ENCODE measurements around the gene VWA5B1. TPM values are rescaled to one million over a fixed set of nuclear protein-coding genes. Genes with fewer than 3 reads are reported as not detected.

Gene VWA5B1
- total RNA-seq, 1 donor from 2014 or later, result not detected

- intact Hi-C loops (cut with micrococcal nuclease), result no loop called here
These were observed 57.0 kb downstream of the VWA5B1 start for GRCh38 chr1:20347699-20348098.

- intact Hi-C loops (cut with micrococcal nuclease), result no loop called here
These were observed 57.7 kb downstream of the VWA5B1 start for GRCh38 chr1:20348326-20348915.

GRCh38 chr1:20349561-20349960, 58.9 kb downstream of the VWA5B1 start:
- intact Hi-C loops (cut with micrococcal nuclease), result no loop called here

DNA sequence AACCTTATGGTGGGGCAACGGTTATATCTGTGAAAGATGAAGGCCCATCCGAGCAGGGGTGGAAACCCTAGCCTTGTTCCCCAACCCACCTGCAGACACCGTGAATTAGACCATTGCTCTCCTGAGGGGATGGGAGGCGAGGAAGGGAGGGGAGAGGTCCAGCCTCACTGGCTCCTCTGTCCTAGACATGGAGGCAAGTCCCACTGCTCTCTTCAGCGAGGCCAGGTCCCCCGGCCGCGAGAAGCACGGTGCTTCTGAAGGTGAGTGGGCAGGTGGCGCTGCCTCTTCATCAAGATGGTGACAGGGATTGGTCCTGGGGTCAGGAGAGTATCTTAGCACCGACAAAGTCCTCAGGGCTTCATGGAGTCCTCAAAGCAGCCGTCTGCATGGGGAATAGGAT, 59.3 kb downstream of the VWA5B1 start:
- intact Hi-C loops (cut with micrococcal nuclease), result no loop called here

DNA sequence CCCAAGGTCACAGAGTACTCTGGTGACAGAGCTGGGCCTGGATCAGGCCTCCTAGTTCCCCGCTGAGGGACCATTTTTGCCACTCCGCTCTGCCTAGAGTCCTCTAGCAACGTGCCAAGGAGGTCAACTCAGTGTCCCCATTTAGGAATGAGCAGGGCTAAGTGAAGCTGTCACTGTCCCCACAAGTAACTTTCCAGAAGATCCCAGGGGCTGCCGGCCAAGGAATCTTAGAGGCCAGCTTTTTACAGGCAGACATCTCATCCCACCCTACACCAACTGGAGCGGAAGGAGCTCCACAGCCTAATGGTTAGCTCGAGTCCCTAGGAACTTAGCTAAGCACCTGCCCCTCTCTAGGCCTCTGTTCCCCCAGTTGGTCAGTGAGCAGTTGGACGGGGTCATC, 59.7 kb downstream of the VWA5B1 start:
- intact Hi-C loops (cut with micrococcal nuclease), result no loop called here

GRCh38 chr1:20351911-20352701, 61.4 kb downstream of the VWA5B1 start:
- intact Hi-C loops (cut with micrococcal nuclease), result no loop called here

- intact Hi-C loops (cut with micrococcal nuclease), result no loop called here
These were observed 63.2 kb downstream of the VWA5B1 start for GRCh38 chr1:20353836-20354235.

DNA sequence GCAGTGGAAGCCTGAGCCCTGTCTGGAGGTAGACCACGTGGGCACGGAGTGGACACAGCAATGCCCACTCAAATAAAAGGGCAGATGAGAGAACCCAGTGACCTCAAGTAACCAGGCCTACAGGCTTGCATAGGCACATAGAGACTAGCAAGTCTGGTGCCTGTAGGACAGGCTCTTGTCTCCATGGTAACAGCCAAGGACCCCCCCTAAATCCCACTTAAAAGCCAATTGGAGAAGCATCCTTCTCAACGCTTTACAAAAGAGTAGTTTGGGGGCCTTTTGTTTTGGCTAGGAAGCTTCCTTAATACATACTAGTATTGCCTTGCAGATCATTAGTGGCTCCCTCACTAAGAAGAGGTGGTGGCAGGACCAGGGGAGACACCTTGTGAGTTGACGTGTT, 63.9 kb downstream of the VWA5B1 start:
- intact Hi-C loops (cut with micrococcal nuclease), result no loop called here

DNA sequence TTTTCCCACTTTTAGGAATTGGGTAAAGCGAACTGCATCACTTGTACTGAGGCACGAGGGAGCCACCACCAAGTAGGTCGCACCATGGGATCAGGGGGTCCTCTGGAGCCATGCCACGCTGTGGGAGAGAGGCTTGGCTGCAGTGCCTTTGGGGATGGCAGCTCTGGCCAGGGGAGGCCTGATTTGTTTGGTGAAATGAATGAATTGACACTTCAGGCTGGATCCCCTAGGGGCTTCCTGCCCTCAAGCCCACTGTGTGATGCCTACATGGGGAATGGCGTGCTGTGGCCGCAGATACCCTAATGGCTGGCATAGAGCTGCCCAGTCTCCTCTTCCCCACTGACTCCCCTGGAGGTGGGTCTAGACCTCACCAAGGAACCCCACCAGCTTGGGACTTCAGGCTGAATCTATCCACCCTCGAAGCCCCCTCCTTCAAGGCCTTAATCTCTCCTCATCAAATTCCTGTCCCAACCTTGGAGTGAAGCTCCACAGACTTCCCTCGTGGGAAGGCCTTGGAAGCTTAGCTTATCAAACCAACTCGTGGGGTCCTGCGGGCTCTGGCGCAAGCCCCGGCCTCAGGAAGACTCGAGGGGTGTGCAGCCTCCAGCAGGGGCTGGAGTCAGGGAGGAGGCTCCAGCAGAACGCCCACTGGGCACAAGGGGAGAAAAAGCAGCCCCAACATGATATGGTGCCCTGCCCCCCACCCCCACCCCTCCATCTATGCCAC, 64.6 kb downstream of the VWA5B1 start:
- intact Hi-C loops (cut with micrococcal nuclease), result no loop called here

GRCh38 chr1:20355828-20356735, 65.4 kb downstream of the VWA5B1 start:
- intact Hi-C loops (cut with micrococcal nuclease), result no loop called here

- intact Hi-C loops (cut with micrococcal nuclease), result no loop called here
These were observed 66.3 kb downstream of the VWA5B1 start for GRCh38 chr1:20356850-20357459.

DNA sequence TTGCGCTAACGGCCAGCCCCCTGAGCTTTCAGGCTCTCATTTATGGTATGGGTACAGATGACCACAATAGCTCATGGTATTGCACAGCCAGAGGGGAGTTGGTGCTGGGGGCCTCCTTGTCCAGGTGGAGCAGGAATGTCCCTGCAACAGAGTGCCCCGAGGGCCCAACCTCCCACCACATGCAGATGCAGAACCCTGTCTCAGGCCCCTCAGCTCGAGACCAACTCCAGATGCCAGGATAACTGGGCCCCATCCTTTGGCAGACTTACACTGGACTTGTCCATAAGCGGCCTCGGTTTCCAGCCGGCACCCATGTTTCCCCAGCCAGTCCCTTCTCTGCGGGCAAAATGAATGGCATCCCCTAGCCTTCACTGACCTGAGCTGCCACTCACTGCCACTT, 67.1 kb downstream of the VWA5B1 start:
- intact Hi-C loops (cut with micrococcal nuclease), result no loop called here

DNA sequence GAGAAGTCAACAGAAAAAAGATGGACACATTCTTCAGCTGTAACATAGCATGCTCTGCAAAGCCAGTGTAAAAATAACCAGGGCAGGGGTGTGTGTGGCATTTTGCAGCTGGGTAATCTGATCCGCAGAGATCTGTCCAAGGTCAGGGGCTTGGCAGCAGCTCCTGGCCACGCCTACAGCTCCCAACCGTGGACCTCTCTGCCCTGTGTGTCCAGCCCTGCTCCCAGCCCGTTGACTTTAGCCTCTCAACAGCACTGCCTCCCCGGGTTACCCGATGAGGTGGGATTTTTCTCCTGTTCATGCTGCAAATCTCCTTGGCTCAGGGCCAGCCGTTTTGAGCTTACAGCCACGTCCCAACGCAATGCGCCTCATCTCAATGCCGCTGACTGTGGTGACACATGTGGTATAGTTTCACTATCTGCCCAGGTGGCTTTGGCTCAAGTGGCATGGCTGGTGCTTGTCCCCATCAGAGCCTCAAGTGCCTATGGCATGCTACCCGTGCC, 68.1 kb downstream of the VWA5B1 start:
- intact Hi-C loops (cut with micrococcal nuclease), result no loop called here

GRCh38 chr1:20359451-20360330, 69.0 kb downstream of the VWA5B1 start:
- intact Hi-C loops (cut with micrococcal nuclease), result no loop called here

DNA sequence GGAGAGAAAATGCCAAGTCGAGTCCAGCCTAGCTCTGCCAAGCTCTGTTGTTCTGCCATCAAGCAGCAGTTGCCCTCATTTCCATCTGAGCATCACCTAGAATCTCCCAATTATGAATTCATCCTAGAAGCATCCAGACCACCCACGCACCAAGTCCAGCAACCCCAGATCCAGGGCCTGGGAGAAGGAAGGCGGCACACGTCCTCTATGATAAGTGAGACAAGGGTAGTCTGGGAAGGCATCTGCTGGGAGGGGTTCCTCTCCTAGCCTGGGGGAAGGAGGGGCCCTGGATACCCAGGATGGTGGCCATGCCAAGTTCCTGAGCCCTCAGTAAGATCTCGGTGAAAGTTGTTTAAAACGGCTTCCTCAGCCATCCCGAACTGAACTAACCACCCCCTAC, 70.7 kb downstream of the VWA5B1 start:
- intact Hi-C loops (cut with micrococcal nuclease), result no loop called here

- intact Hi-C loops (cut with micrococcal nuclease), result no loop called here
These were observed 71.2 kb downstream of the VWA5B1 start for GRCh38 chr1:20361805-20362381.

GRCh38 chr1:20362856-20363255, 72.2 kb downstream of the VWA5B1 start:
- intact Hi-C loops (cut with micrococcal nuclease), result no loop called here

- intact Hi-C loops (cut with micrococcal nuclease), result no loop called here
These were observed 74.9 kb downstream of the VWA5B1 start for GRCh38 chr1:20365421-20366055.

- intact Hi-C loops (cut with micrococcal nuclease), result no loop called here
These were observed 75.4 kb downstream of the VWA5B1 start for GRCh38 chr1:20366056-20366462.

Measured in T-helper 2 cell treated with Interferon-gamma antibody and Interleukin-4, amounts not matched to agents 100 ng/mL and 5 ng/mL, for 36 hours (primary cell).